ENCODE results near the gene TPPP2.
A peak's percentile ranks its signal among the peaks of the same experiment; 100 is the strongest.

Gene TPPP2

GRCh38 chr14:21016413-21017190 lies 13.4 kb upstream of the TPPP2 start:
- Histone ChIP-seq H3K36me3 (ENCODE audit: control insufficient read depth in 2 of 2, insufficient read depth in 2 of 2, low read length in 2 of 2) (peaks cover 32 to 45% of the 10 kb centered on the region in 2 donors), H3K9ac (ENCODE audit: low read length in 2 of 2) (no peak overlapping the region), H3K4me1 (ENCODE audit: control insufficient read depth, insufficient read depth, low read length) (no peaks in the 10 kb centered on the region), H3K9me3 (ENCODE audit: control insufficient read depth in 2 of 2, low read length in 2 of 2) (no peaks in the 10 kb centered on the region), H3K27me3 (ENCODE audit: control insufficient read depth in 1 of 2, insufficient read depth in 2 of 2, low read length in 2 of 2) (no peaks in the 10 kb centered on the region), H3K27ac (ENCODE audit: low read length) (no peak overlapping the region), H3K4me3 (ENCODE audit: low read length in 2 of 2) (no peak overlapping the region)

- no peak overlapping the region for H3K4me3 ChIP-seq (ENCODE audit: low read length in 2 of 2)
- no peaks in the 10 kb centered on the region for H3K27me3 ChIP-seq (ENCODE audit: control insufficient read depth in 1 of 2, insufficient read depth in 2 of 2, low read length in 2 of 2)
- no peaks in the 10 kb centered on the region for H3K9me3 ChIP-seq (ENCODE audit: control insufficient read depth in 2 of 2, low read length in 2 of 2)
- peaks cover 4% of the 10 kb centered on the region for H3K4me1 ChIP-seq (ENCODE audit: control insufficient read depth, insufficient read depth, low read length)
- no peak overlapping the region for H3K27ac ChIP-seq (ENCODE audit: low read length)
- H3K9ac ChIP-seq (ENCODE audit: low read length in 2 of 2) = no peak overlapping the region
- H3K36me3 ChIP-seq (ENCODE audit: control insufficient read depth in 2 of 2, insufficient read depth in 2 of 2, low read length in 2 of 2) = peaks cover 36 to 50% of the 10 kb centered on the region in 2 donors
These were observed 12.3 kb upstream of the TPPP2 start for GRCh38 chr14:21017528-21018245.

- Histone ChIP-seq H3K27me3 (ENCODE audit: control insufficient read depth in 1 of 2, insufficient read depth in 2 of 2, low read length in 2 of 2) (no peaks in the 10 kb centered on the region), H3K36me3 (ENCODE audit: control insufficient read depth in 2 of 2, insufficient read depth in 2 of 2, low read length in 2 of 2) (peaks cover 36 to 50% of the 10 kb centered on the region in 2 donors), H3K27ac (ENCODE audit: low read length) (no peak overlapping the region), H3K4me3 (ENCODE audit: low read length in 2 of 2) (no peak overlapping the region), H3K9me3 (ENCODE audit: control insufficient read depth in 2 of 2, low read length in 2 of 2) (no peaks in the 10 kb centered on the region), H3K9ac (ENCODE audit: low read length in 2 of 2) (no peak overlapping the region), H3K4me1 (ENCODE audit: control insufficient read depth, insufficient read depth, low read length) (peaks cover 10% of the 10 kb centered on the region)
These were observed 11.7 kb upstream of the TPPP2 start for GRCh38 chr14:21018286-21018685.

- peaks cover 15% of the 10 kb centered on the region for H3K4me1 ChIP-seq (ENCODE audit: control insufficient read depth, insufficient read depth, low read length)
- peaks cover 36 to 50% of the 10 kb centered on the region in 2 donors for H3K36me3 ChIP-seq (ENCODE audit: control insufficient read depth in 2 of 2, insufficient read depth in 2 of 2, low read length in 2 of 2)
- no peaks in the 10 kb centered on the region for H3K27me3 ChIP-seq (ENCODE audit: control insufficient read depth in 1 of 2, insufficient read depth in 2 of 2, low read length in 2 of 2)
- no peak overlapping the region for H3K4me3 ChIP-seq (ENCODE audit: low read length in 2 of 2)
- H3K27ac ChIP-seq (ENCODE audit: low read length) = no peak overlapping the region
- H3K9ac ChIP-seq (ENCODE audit: low read length in 2 of 2) = no peak overlapping the region
- H3K9me3 ChIP-seq (ENCODE audit: control insufficient read depth in 2 of 2, low read length in 2 of 2) = no peaks in the 10 kb centered on the region
These were observed 11.2 kb upstream of the TPPP2 start for GRCh38 chr14:21018781-21019180.

- H3K9me3 ChIP-seq (ENCODE audit: control insufficient read depth in 2 of 2, low read length in 2 of 2) = no peaks in the 10 kb centered on the region
- peaks cover 36 to 50% of the 10 kb centered on the region in 2 donors for H3K36me3 ChIP-seq (ENCODE audit: control insufficient read depth in 2 of 2, insufficient read depth in 2 of 2, low read length in 2 of 2)
- H3K27me3 ChIP-seq (ENCODE audit: control insufficient read depth in 1 of 2, insufficient read depth in 2 of 2, low read length in 2 of 2) = no peaks in the 10 kb centered on the region
- H3K4me1 ChIP-seq (ENCODE audit: control insufficient read depth, insufficient read depth, low read length) = peaks cover 21% of the 10 kb centered on the region
- H3K4me3 ChIP-seq (ENCODE audit: low read length in 2 of 2) = no peak overlapping the region
- no peak overlapping the region for H3K27ac ChIP-seq (ENCODE audit: low read length)
- no peak overlapping the region for H3K9ac ChIP-seq (ENCODE audit: low read length in 2 of 2)
These were observed 10.7 kb upstream of the TPPP2 start for GRCh38 chr14:21019366-21019765.

- H3K36me3 ChIP-seq (ENCODE audit: control insufficient read depth in 2 of 2, insufficient read depth in 2 of 2, low read length in 2 of 2) = peaks cover 36 to 50% of the 10 kb centered on the region in 2 donors
- no peak overlapping the region for H3K9ac ChIP-seq (ENCODE audit: low read length in 2 of 2)
- no peaks in the 10 kb centered on the region for H3K9me3 ChIP-seq (ENCODE audit: control insufficient read depth in 2 of 2, low read length in 2 of 2)
- no peaks in the 10 kb centered on the region for H3K27me3 ChIP-seq (ENCODE audit: control insufficient read depth in 1 of 2, insufficient read depth in 2 of 2, low read length in 2 of 2)
- peak overlapping the region; percentile 31 for H3K27ac ChIP-seq (ENCODE audit: low read length)
- H3K4me3 ChIP-seq (ENCODE audit: low read length in 2 of 2) = no peak overlapping the region
- H3K4me1 ChIP-seq (ENCODE audit: control insufficient read depth, insufficient read depth, low read length) = peaks cover 25% of the 10 kb centered on the region
These were observed 9.0 kb upstream of the TPPP2 start for GRCh38 chr14:21020977-21021545.

- Histone ChIP-seq H3K36me3 (ENCODE audit: control insufficient read depth in 2 of 2, insufficient read depth in 2 of 2, low read length in 2 of 2) (peaks cover 31 to 40% of the 10 kb centered on the region in 2 donors), H3K4me1 (ENCODE audit: control insufficient read depth, insufficient read depth, low read length) (peaks cover 30% of the 10 kb centered on the region), H3K27me3 (ENCODE audit: control insufficient read depth in 1 of 2, insufficient read depth in 2 of 2, low read length in 2 of 2) (no peaks in the 10 kb centered on the region), H3K27ac (ENCODE audit: low read length) (peak overlapping the region; percentile 76), H3K4me3 (ENCODE audit: low read length in 2 of 2) (peak overlapping the region; percentile 84 to 94), H3K9ac (ENCODE audit: low read length in 2 of 2) (peak overlapping the region in 1 of 2 donors; percentile 52), H3K9me3 (ENCODE audit: control insufficient read depth in 2 of 2, low read length in 2 of 2) (no peaks in the 10 kb centered on the region)
These were observed 7.3 kb upstream of the TPPP2 start for GRCh38 chr14:21022686-21023085.

- H3K27me3 ChIP-seq (ENCODE audit: control insufficient read depth in 1 of 2, insufficient read depth in 2 of 2, low read length in 2 of 2) = no peaks in the 10 kb centered on the region
- H3K36me3 ChIP-seq (ENCODE audit: control insufficient read depth in 2 of 2, insufficient read depth in 2 of 2, low read length in 2 of 2) = peaks cover 26 to 35% of the 10 kb centered on the region in 2 donors
- H3K4me1 ChIP-seq (ENCODE audit: control insufficient read depth, insufficient read depth, low read length) = peaks cover 30% of the 10 kb centered on the region
- peak overlapping the region; percentile 77 to 78 for H3K9ac ChIP-seq (ENCODE audit: low read length in 2 of 2)
- peak overlapping the region; percentile 84 to 94 for H3K4me3 ChIP-seq (ENCODE audit: low read length in 2 of 2)
- H3K9me3 ChIP-seq (ENCODE audit: control insufficient read depth in 2 of 2, low read length in 2 of 2) = no peaks in the 10 kb centered on the region
- peak overlapping the region; percentile 76 for H3K27ac ChIP-seq (ENCODE audit: low read length)
These were observed 6.8 kb upstream of the TPPP2 start for GRCh38 chr14:21023174-21023573.

- Histone ChIP-seq H3K9ac (ENCODE audit: low read length in 2 of 2) (peak overlapping the region; percentile 77 to 78), H3K4me1 (ENCODE audit: control insufficient read depth, insufficient read depth, low read length) (peaks cover 30% of the 10 kb centered on the region)
These were observed 6.0 kb upstream of the TPPP2 start for GRCh38 chr14:21023817-21024584.

More at GRCh38 chr14:21023817-21024584, 6.0 kb upstream of the TPPP2 start:
- Histone ChIP-seq H3K27ac (ENCODE audit: low read length) (peak overlapping the region; percentile 76), H3K27me3 (ENCODE audit: control insufficient read depth in 1 of 2, insufficient read depth in 2 of 2, low read length in 2 of 2) (no peaks in the 10 kb centered on the region), H3K9me3 (ENCODE audit: control insufficient read depth in 2 of 2, low read length in 2 of 2) (no peaks in the 10 kb centered on the region), H3K36me3 (ENCODE audit: control insufficient read depth in 2 of 2, insufficient read depth in 2 of 2, low read length in 2 of 2) (peaks cover 24 to 28% of the 10 kb centered on the region in 2 donors), H3K4me3 (ENCODE audit: low read length in 2 of 2) (peak overlapping the region; percentile 84 to 94)

Measured in stomach smooth muscle (tissue), 2 donors.